ENCODE measurements around the gene CCND2. TPM values are rescaled to one million over a fixed set of nuclear protein-coding genes. Genes with fewer than 3 reads are reported as not detected.
"Not testable (repeated sequence)": the region's sequence is repeated elsewhere in the genome, so short reads cannot be mapped to it uniquely, and the experiment has no call there.

Gene CCND2
- total RNA-seq, 2 experiments from 2014 or later: 159 to 163 TPM

GRCh38 chr12:4243091-4243490 is 30.5 kb upstream of the CCND2 start:
- intact Hi-C loops (cut with DNase I, micrococcal nuclease): no loop called here
- peaks cover 15% of the 10 kb centered on the region for H3K27me3 Mint-ChIP-seq
- ChIA-PET CTCF (no interaction called here), POLR2A (interaction anchor here (1.2 kb wide), 1 partner anchor 28 kb away, joined by 3 read pairs; no protein-coding TSS in a partner anchor)
- H3K9me3 ChIP-seq (ENCODE audit: control insufficient read depth in 1 of 2, insufficient read depth in 1 of 2, low read length in 2 of 2): peaks cover 9 to 15% of the 10 kb centered on the region in 2 experiments
- H3K36me3 Mint-ChIP-seq (ENCODE audit: low read depth): peaks cover 11% of the 10 kb centered on the region
- peaks cover 0 to 2% of the 10 kb centered on the region in 2 experiments for H3K27me3 ChIP-seq (ENCODE audit: control insufficient read depth in 1 of 2, insufficient read depth in 2 of 2, low read length in 2 of 2)
- H3K27ac ChIP-seq (ENCODE audit: low read depth in 1 of 2, low read length in 2 of 2): no peak overlapping the region
- no peak overlapping the region for H3K4me3 Mint-ChIP-seq
- peaks cover 7% of the 10 kb centered on the region for H3K9me3 Mint-ChIP-seq
- no peak for TF ChIP-seq CTCF (IDR thresholded peaks at IDR 0.05)
- H3K36me3 ChIP-seq (ENCODE audit: insufficient read depth, low read length): no peaks in the 10 kb centered on the region
- no peak overlapping the region for H3K4me3 ChIP-seq (ENCODE audit: low read length)
- no peak overlapping the region for H3K27ac Mint-ChIP-seq
- H3K4me1 Mint-ChIP-seq (ENCODE audit: low read depth): no peaks in the 10 kb centered on the region
- no peak for ATAC-seq (ENCODE audit: poor library complexity)
- peak in 1 of 14 experiments; percentile 22 for DNase-seq
- H3K4me1 ChIP-seq (ENCODE audit: insufficient read depth, low read length): peaks cover 11% of the 10 kb centered on the region

GRCh38 chr12:4243491-4244100 is 30.0 kb upstream of the CCND2 start:
- H3K27ac Mint-ChIP-seq; POLR2A ChIA-PET; H3K27ac ChIP-seq (ENCODE audit: low read depth in 1 of 2, low read length in 2 of 2); H3K4me3 Mint-ChIP-seq; H3K9me3 Mint-ChIP-seq; H3K4me1 Mint-ChIP-seq (ENCODE audit: low read depth); intact Hi-C loops (cut with DNase I, micrococcal nuclease); H3K9me3 ChIP-seq (ENCODE audit: control insufficient read depth in 1 of 2, insufficient read depth in 1 of 2, low read length in 2 of 2); H3K27me3 ChIP-seq (ENCODE audit: control insufficient read depth in 1 of 2, insufficient read depth in 2 of 2, low read length in 2 of 2); H3K4me3 ChIP-seq (ENCODE audit: low read length); H3K36me3 Mint-ChIP-seq (ENCODE audit: low read depth); CTCF ChIA-PET; H3K36me3 ChIP-seq (ENCODE audit: insufficient read depth, low read length); ATAC-seq (ENCODE audit: poor library complexity): not testable (repeated sequence)
- peak in 2 of 14 experiments; percentile 45 to 63 for DNase-seq
- H3K27me3 Mint-ChIP-seq: peaks cover 15% of the 10 kb centered on the region
- peaks cover 11% of the 10 kb centered on the region for H3K4me1 ChIP-seq (ENCODE audit: insufficient read depth, low read length)

GRCh38 chr12:4244868-4245267 is 28.7 kb upstream of the CCND2 start:
- intact Hi-C loops (cut with DNase I, micrococcal nuclease): no loop called here
- Histone ChIP-seq H3K9me3 (ENCODE audit: control insufficient read depth in 1 of 2, insufficient read depth in 1 of 2, low read length in 2 of 2) (peaks cover 0 to 7% of the 10 kb centered on the region in 2 experiments), H3K4me3 (ENCODE audit: low read length) (no peak overlapping the region), H3K36me3 (ENCODE audit: insufficient read depth, low read length) (no peaks in the 10 kb centered on the region), H3K4me1 (ENCODE audit: insufficient read depth, low read length) (peaks cover 11% of the 10 kb centered on the region), H3K27me3 (ENCODE audit: control insufficient read depth in 1 of 2, insufficient read depth in 2 of 2, low read length in 2 of 2) (peaks cover 0 to 2% of the 10 kb centered on the region in 2 experiments), H3K27ac (ENCODE audit: low read depth in 1 of 2, low read length in 2 of 2) (no peak overlapping the region)
- no peak overlapping the region for H3K27ac Mint-ChIP-seq
- H3K36me3 Mint-ChIP-seq (ENCODE audit: low read depth): no peaks in the 10 kb centered on the region
- H3K4me1 Mint-ChIP-seq (ENCODE audit: low read depth): no peaks in the 10 kb centered on the region
- ATAC-seq (ENCODE audit: poor library complexity) (no peak), DNase-seq (peak in 1 of 14 experiments; percentile 14)
- ChIA-PET POLR2A (no interaction called here), CTCF (no interaction called here)
- H3K27me3 Mint-ChIP-seq: peaks cover 15% of the 10 kb centered on the region
- TF ChIP-seq CTCF (IDR thresholded peaks at IDR 0.05): no peak
- no peaks in the 10 kb centered on the region for H3K9me3 Mint-ChIP-seq
- no peak overlapping the region for H3K4me3 Mint-ChIP-seq

- no peak overlapping the region for H3K27ac ChIP-seq (ENCODE audit: low read depth in 1 of 2, low read length in 2 of 2)
- ATAC-seq (ENCODE audit: poor library complexity) (no peak), DNase-seq (no peak)
- no peaks in the 10 kb centered on the region for H3K9me3 Mint-ChIP-seq
- H3K27me3 ChIP-seq (ENCODE audit: control insufficient read depth in 1 of 2, insufficient read depth in 2 of 2, low read length in 2 of 2): peaks cover 0 to 2% of the 10 kb centered on the region in 2 experiments
- intact Hi-C loops (cut with DNase I, micrococcal nuclease): no loop called here
- H3K9me3 ChIP-seq (ENCODE audit: control insufficient read depth in 1 of 2, insufficient read depth in 1 of 2, low read length in 2 of 2): peaks cover 0 to 3% of the 10 kb centered on the region in 2 experiments
- H3K4me3 ChIP-seq (ENCODE audit: low read length): no peak overlapping the region
- CTCF ChIA-PET: no interaction called here
- TF ChIP-seq CTCF (IDR thresholded peaks at IDR 0.05): no peak
- no peaks in the 10 kb centered on the region for H3K36me3 ChIP-seq (ENCODE audit: insufficient read depth, low read length)
- H3K27me3 Mint-ChIP-seq: peaks cover 15% of the 10 kb centered on the region
- POLR2A ChIA-PET: no interaction called here
- no peak overlapping the region for H3K27ac Mint-ChIP-seq
- H3K4me1 Mint-ChIP-seq (ENCODE audit: low read depth): no peaks in the 10 kb centered on the region
- no peaks in the 10 kb centered on the region for H3K36me3 Mint-ChIP-seq (ENCODE audit: low read depth)
- H3K4me3 Mint-ChIP-seq: no peak overlapping the region
- peaks cover 7% of the 10 kb centered on the region for H3K4me1 ChIP-seq (ENCODE audit: insufficient read depth, low read length)
Observed at GRCh38 chr12:4245446-4245845, 28.1 kb upstream of the CCND2 start.

All from CD4-positive, alpha-beta T cell (primary cell).